ENCODE data around the gene MMP24. TPM values are rescaled to one million over a fixed set of nuclear protein-coding genes. Genes with fewer than 3 reads are reported as not detected.

Gene MMP24
- total and polyA plus RNA-seq, 2 of the 13 experiments (the other 11 are each of a cell fraction or from before 2014, with no cell fraction given) = 0.29 to 0.35 TPM

GRCh38 chr20:35283441-35284266 lies 57.2 kb downstream of the MMP24 start (continued):
- TF ChIP-seq, protein P1, sequence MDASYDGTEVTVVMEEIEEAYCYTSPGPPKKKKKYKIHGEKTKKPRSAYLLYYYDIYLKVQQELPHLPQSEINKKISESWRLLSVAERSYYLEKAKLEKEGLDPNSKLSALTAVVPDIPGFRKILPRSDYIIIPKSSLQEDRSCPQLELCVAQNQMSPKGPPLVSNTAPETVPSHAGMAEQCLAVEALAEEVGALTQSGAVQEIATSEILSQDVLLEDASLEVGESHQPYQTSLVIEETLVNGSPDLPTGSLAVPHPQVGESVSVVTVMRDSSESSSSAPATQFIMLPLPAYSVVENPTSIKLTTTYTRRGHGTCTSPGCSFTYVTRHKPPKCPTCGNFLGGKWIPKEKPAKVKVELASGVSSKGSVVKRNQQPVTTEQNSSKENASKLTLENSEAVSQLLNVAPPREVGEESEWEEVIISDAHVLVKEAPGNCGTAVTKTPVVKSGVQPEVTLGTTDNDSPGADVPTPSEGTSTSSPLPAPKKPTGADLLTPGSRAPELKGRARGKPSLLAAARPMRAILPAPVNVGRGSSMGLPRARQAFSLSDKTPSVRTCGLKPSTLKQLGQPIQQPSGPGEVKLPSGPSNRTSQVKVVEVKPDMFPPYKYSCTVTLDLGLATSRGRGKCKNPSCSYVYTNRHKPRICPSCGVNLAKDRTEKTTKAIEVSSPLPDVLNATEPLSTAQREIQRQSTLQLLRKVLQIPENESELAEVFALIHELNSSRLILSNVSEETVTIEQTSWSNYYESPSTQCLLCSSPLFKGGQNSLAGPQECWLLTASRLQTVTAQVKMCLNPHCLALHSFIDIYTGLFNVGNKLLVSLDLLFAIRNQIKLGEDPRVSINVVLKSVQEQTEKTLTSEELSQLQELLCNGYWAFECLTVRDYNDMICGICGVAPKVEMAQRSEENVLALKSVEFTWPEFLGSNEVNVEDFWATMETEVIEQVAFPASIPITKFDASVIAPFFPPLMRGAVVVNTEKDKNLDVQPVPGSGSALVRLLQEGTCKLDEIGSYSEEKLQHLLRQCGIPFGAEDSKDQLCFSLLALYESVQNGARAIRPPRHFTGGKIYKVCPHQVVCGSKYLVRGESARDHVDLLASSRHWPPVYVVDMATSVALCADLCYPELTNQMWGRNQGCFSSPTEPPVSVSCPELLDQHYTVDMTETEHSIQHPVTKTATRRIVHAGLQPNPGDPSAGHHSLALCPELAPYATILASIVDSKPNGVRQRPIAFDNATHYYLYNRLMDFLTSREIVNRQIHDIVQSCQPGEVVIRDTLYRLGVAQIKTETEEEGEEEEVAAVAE (CRISPR knock-in tag; IDR thresholded peaks at IDR 0.05; ENCODE audit: borderline replicate concordance) = no peak
- TF ChIP-seq SALL1 (CRISPR knock-in tag; IDR thresholded peaks at IDR 0.05) (peak; percentile 13; the same call in 1 of the 2 replicates), ZNF609 (CRISPR knock-in tag; IDR thresholded peaks at IDR 0.05; ENCODE audit: borderline replicate concordance) (no peak), RBFOX2 (IDR thresholded peaks at IDR 0.05; ENCODE audit: low read depth, low read length) (no peak), ZNF12 (CRISPR knock-in tag; IDR thresholded peaks at IDR 0.05) (no peak), NCOA1 (CRISPR knock-in tag; IDR thresholded peaks at IDR 0.05) (no peak), GTF3A (CRISPR knock-in tag; conservative IDR thresholded peaks at IDR 0.05) (no peak), ZMYM3 (CRISPR knock-in tag; IDR thresholded peaks at IDR 0.05) (no peak), ZNF549 (CRISPR knock-in tag; IDR thresholded peaks at IDR 0.05) (no peak), ZNF543 (CRISPR knock-in tag; IDR thresholded peaks at IDR 0.05) (no peak), SMYD3 (CRISPR knock-in tag; IDR thresholded peaks at IDR 0.05) (no peak), IKZF4 (CRISPR knock-in tag; IDR thresholded peaks at IDR 0.05; ENCODE audit: borderline replicate concordance, low read depth, not compliant biosample characterization) (no peak), JUND (CRISPR knock-in tag; IDR thresholded peaks at IDR 0.05) (0 out of 2 replicates have a peak, but pooled peaks have one; percentile 22), SIX1 (CRISPR knock-in tag; IDR thresholded peaks at IDR 0.05; ENCODE audit: borderline replicate concordance) (no peak), MIXL1 (CRISPR knock-in tag; IDR thresholded peaks at IDR 0.05) (peak; percentile 13; the same call in 1 of the 2 replicates), ZNF207 (IDR thresholded peaks at IDR 0.05; ENCODE audit: borderline replicate concordance) (no peak), ZNF607 (CRISPR knock-in tag; IDR thresholded peaks at IDR 0.05; ENCODE audit: borderline replicate concordance) (no peak)
- TF ChIP-seq, protein P2, sequence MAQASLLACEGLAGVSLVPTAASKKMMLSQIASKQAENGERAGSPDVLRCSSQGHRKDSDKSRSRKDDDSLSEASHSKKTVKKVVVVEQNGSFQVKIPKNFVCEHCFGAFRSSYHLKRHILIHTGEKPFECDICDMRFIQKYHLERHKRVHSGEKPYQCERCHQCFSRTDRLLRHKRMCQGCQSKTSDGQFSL (CRISPR knock-in tag; IDR thresholded peaks at IDR 0.05) = no peak
- TF ChIP-seq, protein P3, sequence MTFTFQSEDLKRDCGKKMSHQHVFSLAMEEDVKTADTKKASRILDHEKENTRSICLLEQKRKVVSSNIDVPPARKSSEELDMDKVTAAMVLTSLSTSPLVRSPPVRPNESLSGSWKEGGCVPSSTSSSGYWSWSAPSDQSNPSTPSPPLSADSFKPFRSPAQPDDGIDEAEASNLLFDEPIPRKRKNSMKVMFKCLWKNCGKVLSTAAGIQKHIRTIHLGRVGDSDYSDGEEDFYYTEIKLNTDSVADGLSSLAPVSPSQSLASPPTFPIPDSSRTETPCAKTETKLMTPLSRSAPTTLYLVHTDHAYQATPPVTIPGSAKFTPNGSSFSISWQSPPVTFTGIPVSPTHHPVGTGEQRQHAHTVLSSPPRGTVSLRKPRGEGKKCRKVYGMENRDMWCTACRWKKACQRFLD (CRISPR knock-in tag; IDR thresholded peaks at IDR 0.05; ENCODE audit: borderline replicate concordance) = no peak

Data from HepG2 (cell line).